ENCODE data around the gene ZNF366.

ZNF366 gene

GRCh38 chr5:72445969-72446368 lies 61.2 kb downstream of the ZNF366 start:
- Histone ChIP-seq H3K4me1 (ENCODE audit: control insufficient read depth, insufficient read depth, low read length) (no peaks in the 10 kb centered on the region), H3K27me3 (ENCODE audit: control insufficient read depth, insufficient read depth, low read length) (no peaks in the 10 kb centered on the region), H3K27ac (ENCODE audit: low read length) (no peak overlapping the region), H3K9me3 (ENCODE audit: control insufficient read depth, insufficient read depth, low read length) (no peaks in the 10 kb centered on the region), H3K36me3 (ENCODE audit: control insufficient read depth, insufficient read depth, low read length) (no peaks in the 10 kb centered on the region), H3K4me3 (ENCODE audit: low read length) (no peak overlapping the region)
- no peak for DNase-seq (ENCODE audit: low read depth, low spot score)
- WGBS (ENCODE audit: insufficient coverage, insufficient read length), result no CpG with 5 or more reads among the region's 2 CpGs

GRCh38 chr5:72443883-72444282 lies 63.3 kb downstream of the ZNF366 start:
- no CpG with 5 or more reads among the region's 14 CpGs for WGBS (ENCODE audit: insufficient coverage, insufficient read length)
- no peaks in the 10 kb centered on the region for H3K4me1 ChIP-seq (ENCODE audit: control insufficient read depth, insufficient read depth, low read length)
- DNase-seq (ENCODE audit: low read depth, low spot score), result no peak
- no peak overlapping the region for H3K4me3 ChIP-seq (ENCODE audit: low read length)
- no peaks in the 10 kb centered on the region for H3K27me3 ChIP-seq (ENCODE audit: control insufficient read depth, insufficient read depth, low read length)
- H3K36me3 ChIP-seq (ENCODE audit: control insufficient read depth, insufficient read depth, low read length), result no peaks in the 10 kb centered on the region
- no peaks in the 10 kb centered on the region for H3K9me3 ChIP-seq (ENCODE audit: control insufficient read depth, insufficient read depth, low read length)
- H3K27ac ChIP-seq (ENCODE audit: low read length), result no peak overlapping the region

GRCh38 chr5:72441862-72442540 lies 65.2 kb downstream of the ZNF366 start:
- Histone ChIP-seq H3K27ac (ENCODE audit: low read length) (no peak overlapping the region), H3K4me1 (ENCODE audit: control insufficient read depth, insufficient read depth, low read length) (no peaks in the 10 kb centered on the region), H3K9me3 (ENCODE audit: control insufficient read depth, insufficient read depth, low read length) (no peaks in the 10 kb centered on the region), H3K27me3 (ENCODE audit: control insufficient read depth, insufficient read depth, low read length) (no peaks in the 10 kb centered on the region), H3K36me3 (ENCODE audit: control insufficient read depth, insufficient read depth, low read length) (no peaks in the 10 kb centered on the region), H3K4me3 (ENCODE audit: low read length) (no peak overlapping the region)
- no peak for DNase-seq (ENCODE audit: low read depth, low spot score)
- WGBS (ENCODE audit: insufficient coverage, insufficient read length), result no CpG with 5 or more reads among the region's 3 CpGs

- no peak overlapping the region for H3K4me3 ChIP-seq (ENCODE audit: low read length)
- no peak overlapping the region for H3K27ac ChIP-seq (ENCODE audit: low read length)
- no peaks in the 10 kb centered on the region for H3K27me3 ChIP-seq (ENCODE audit: control insufficient read depth, insufficient read depth, low read length)
- H3K9me3 ChIP-seq (ENCODE audit: control insufficient read depth, insufficient read depth, low read length), result no peaks in the 10 kb centered on the region
- no peaks in the 10 kb centered on the region for H3K4me1 ChIP-seq (ENCODE audit: control insufficient read depth, insufficient read depth, low read length)
- H3K36me3 ChIP-seq (ENCODE audit: control insufficient read depth, insufficient read depth, low read length), result no peaks in the 10 kb centered on the region
- no peak for DNase-seq (ENCODE audit: low read depth, low spot score)
- WGBS (ENCODE audit: insufficient coverage, insufficient read length), result no CpG with 5 or more reads among the region's 4 CpGs
Measured at GRCh38 chr5:72441094-72441723, 66.0 kb downstream of the ZNF366 start.

- H3K4me3 ChIP-seq (ENCODE audit: low read length), result no peak overlapping the region
- no peaks in the 10 kb centered on the region for H3K9me3 ChIP-seq (ENCODE audit: control insufficient read depth, insufficient read depth, low read length)
- H3K27ac ChIP-seq (ENCODE audit: low read length), result no peak overlapping the region
- DNase-seq (ENCODE audit: low read depth, low spot score), result no peak
- no peaks in the 10 kb centered on the region for H3K36me3 ChIP-seq (ENCODE audit: control insufficient read depth, insufficient read depth, low read length)
- no CpG with 5 or more reads among the region's 1 CpG for WGBS (ENCODE audit: insufficient coverage, insufficient read length)
- no peaks in the 10 kb centered on the region for H3K4me1 ChIP-seq (ENCODE audit: control insufficient read depth, insufficient read depth, low read length)
- H3K27me3 ChIP-seq (ENCODE audit: control insufficient read depth, insufficient read depth, low read length), result no peaks in the 10 kb centered on the region
Measured at GRCh38 chr5:72440207-72440638, 67.0 kb downstream of the ZNF366 start.

GRCh38 chr5:72439192-72439591 lies 68.0 kb downstream of the ZNF366 start:
- H3K9me3 ChIP-seq (ENCODE audit: control insufficient read depth, insufficient read depth, low read length), result no peaks in the 10 kb centered on the region
- WGBS (ENCODE audit: insufficient coverage, insufficient read length), result no CpG with 5 or more reads among the region's 4 CpGs

GRCh38 chr5:72438141-72438540 lies 69.1 kb downstream of the ZNF366 start:
- H3K4me1 ChIP-seq (ENCODE audit: control insufficient read depth, insufficient read depth, low read length), result no peaks in the 10 kb centered on the region
- H3K36me3 ChIP-seq (ENCODE audit: control insufficient read depth, insufficient read depth, low read length), result no peaks in the 10 kb centered on the region
- WGBS (ENCODE audit: insufficient coverage, insufficient read length), result no CpG with 5 or more reads among the region's 3 CpGs
- no peak overlapping the region for H3K27ac ChIP-seq (ENCODE audit: low read length)
- DNase-seq (ENCODE audit: low read depth, low spot score), result no peak
- no peak overlapping the region for H3K4me3 ChIP-seq (ENCODE audit: low read length)
- H3K9me3 ChIP-seq (ENCODE audit: control insufficient read depth, insufficient read depth, low read length), result no peaks in the 10 kb centered on the region
- no peaks in the 10 kb centered on the region; the same call in 1 of the 2 replicates for H3K27me3 ChIP-seq (ENCODE audit: control insufficient read depth, insufficient read depth, low read length)

More at GRCh38 chr5:72439192-72439591, 68.0 kb downstream of the ZNF366 start:
- Histone ChIP-seq H3K36me3 (ENCODE audit: control insufficient read depth, insufficient read depth, low read length) (no peaks in the 10 kb centered on the region), H3K27ac (ENCODE audit: low read length) (no peak overlapping the region), H3K4me1 (ENCODE audit: control insufficient read depth, insufficient read depth, low read length) (no peaks in the 10 kb centered on the region), H3K4me3 (ENCODE audit: low read length) (no peak overlapping the region), H3K27me3 (ENCODE audit: control insufficient read depth, insufficient read depth, low read length) (no peaks in the 10 kb centered on the region)
- no peak for DNase-seq (ENCODE audit: low read depth, low spot score)

GRCh38 chr5:72436796-72437471 lies 70.3 kb downstream of the ZNF366 start:
- no peak overlapping the region for H3K27ac ChIP-seq (ENCODE audit: low read length)
- no peaks in the 10 kb centered on the region; the same call in 1 of the 2 replicates for H3K27me3 ChIP-seq (ENCODE audit: control insufficient read depth, insufficient read depth, low read length)
- no peak for DNase-seq (ENCODE audit: low read depth, low spot score)
- H3K9me3 ChIP-seq (ENCODE audit: control insufficient read depth, insufficient read depth, low read length), result no peaks in the 10 kb centered on the region
- H3K4me3 ChIP-seq (ENCODE audit: low read length), result no peak overlapping the region
- no CpG with 5 or more reads among the region's 3 CpGs for WGBS (ENCODE audit: insufficient coverage, insufficient read length)
- no peaks in the 10 kb centered on the region for H3K4me1 ChIP-seq (ENCODE audit: control insufficient read depth, insufficient read depth, low read length)
- H3K36me3 ChIP-seq (ENCODE audit: control insufficient read depth, insufficient read depth, low read length), result no peaks in the 10 kb centered on the region

GRCh38 chr5:72434781-72435437 lies 72.3 kb downstream of the ZNF366 start:
- Histone ChIP-seq H3K27ac (ENCODE audit: low read length) (no peak overlapping the region), H3K4me3 (ENCODE audit: low read length) (no peak overlapping the region), H3K9me3 (ENCODE audit: control insufficient read depth, insufficient read depth, low read length) (no peaks in the 10 kb centered on the region), H3K27me3 (ENCODE audit: control insufficient read depth, insufficient read depth, low read length) (no peaks in the 10 kb centered on the region; the same call in 1 of the 2 replicates), H3K36me3 (ENCODE audit: control insufficient read depth, insufficient read depth, low read length) (no peaks in the 10 kb centered on the region), H3K4me1 (ENCODE audit: control insufficient read depth, insufficient read depth, low read length) (no peaks in the 10 kb centered on the region)
- WGBS (ENCODE audit: insufficient coverage, insufficient read length), result no CpG with 5 or more reads among the region's 3 CpGs
- no peak for DNase-seq (ENCODE audit: low read depth, low spot score)

GRCh38 chr5:72434056-72434780 lies 73.0 kb downstream of the ZNF366 start:
- Histone ChIP-seq H3K9me3 (ENCODE audit: control insufficient read depth, insufficient read depth, low read length) (no peaks in the 10 kb centered on the region), H3K27me3 (ENCODE audit: control insufficient read depth, insufficient read depth, low read length) (no peaks in the 10 kb centered on the region; the same call in 1 of the 2 replicates), H3K4me1 (ENCODE audit: control insufficient read depth, insufficient read depth, low read length) (no peaks in the 10 kb centered on the region), H3K4me3 (ENCODE audit: low read length) (no peak overlapping the region), H3K27ac (ENCODE audit: low read length) (no peak overlapping the region), H3K36me3 (ENCODE audit: control insufficient read depth, insufficient read depth, low read length) (no peaks in the 10 kb centered on the region)
- DNase-seq (ENCODE audit: low read depth, low spot score), result no peak
- no CpG with 5 or more reads among the region's 5 CpGs for WGBS (ENCODE audit: insufficient coverage, insufficient read length)
